Stimulated activated CD4-positive, alpha-beta T cell treated with anti-CD3 and anti-CD28 coated beads, Interleukin-2, amount 100 ng/mL, for 48 hours (primary cell): ENCODE results near the gene ADCY6.
"Not testable (repeated sequence)": the region's sequence is repeated elsewhere in the genome, so short reads cannot be mapped to it uniquely, and the experiment has no call there.

Experiments
- DNase-seq, 2 donors: peaks; one replicate each; pipeline ENCODE4 v3.0.0-alpha.2; 2020

Gene ADCY6

GRCh38 chr12:48750215-48750614 lies 38.7 kb downstream of the ADCY6 start:
- no peak for DNase-seq

GRCh38 chr12:48744251-48745008 lies 44.5 kb downstream of the ADCY6 start:
- no peak for DNase-seq

- DNase-seq = no peak
Observed at GRCh38 chr12:48739618-48740269, 49.1 kb downstream of the ADCY6 start.

GRCh38 chr12:48736456-48736855 lies 52.4 kb downstream of the ADCY6 start:
- DNase-seq = no peak

GRCh38 chr12:48728807-48729206 lies 60.1 kb downstream of the ADCY6 start:
- no peak for DNase-seq

GRCh38 chr12:48720737-48721136 lies 68.2 kb downstream of the ADCY6 start:
- DNase-seq = not testable (repeated sequence)

- not testable (repeated sequence) for DNase-seq
Observed at GRCh38 chr12:48720171-48720570, 68.7 kb downstream of the ADCY6 start.

- DNase-seq = not testable (repeated sequence)
Observed at GRCh38 chr12:48719002-48719401, 69.9 kb downstream of the ADCY6 start.

GRCh38 chr12:48717252-48717695 lies 71.6 kb downstream of the ADCY6 start:
- no peak for DNase-seq

GRCh38 chr12:48716493-48717251 lies 72.2 kb downstream of the ADCY6 start, which contains the start of gene CCNT1:
TSS of gene CCNT1 (minus strand) at chr12:48716707. CDS start at chr12:48716675, 32 bp downstream.
- DNase-seq = peak; percentile 98
